Measurements from ENCODE around the gene VAPA. TPM values are rescaled to one million over a fixed set of nuclear protein-coding genes. Genes with fewer than 3 reads are reported as not detected.
"Not testable (repeated sequence)": the region's sequence is repeated elsewhere in the genome, so short reads cannot be mapped to it uniquely, and the experiment has no call there.

Gene VAPA
- total and polyA plus RNA-seq, 3 experiments from 2014 or later = 167 to 228 (median 193) TPM

DNA sequence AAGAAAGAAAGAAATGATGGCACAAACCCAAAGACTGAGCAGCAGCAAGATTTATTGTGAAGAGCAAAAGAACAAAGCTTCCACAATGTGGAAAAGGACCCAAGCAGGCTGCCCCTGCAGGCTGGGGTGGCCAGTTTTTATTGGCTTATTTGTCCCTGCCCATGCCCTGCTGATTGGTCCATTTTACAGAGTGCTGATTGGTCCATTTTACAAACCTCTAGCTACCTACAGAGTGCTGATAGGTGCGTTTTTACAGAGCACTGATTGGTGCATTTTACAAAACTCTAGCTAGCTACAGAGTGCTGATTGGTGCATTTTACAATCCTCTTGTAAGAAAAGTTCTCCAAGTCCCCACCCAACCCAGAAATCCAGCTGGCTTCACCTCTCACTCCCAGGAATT lies 1.5 kb upstream of the VAPA start:
- Mint-ChIP-seq H3K4me1 (peaks cover 26 to 30% (median 30%) of the 10 kb centered on the region in 3 donors), H3K27ac (peak overlapping the region in 1 of 8 donors; percentile 64), H3K27me3 (peaks cover 9 to 15% of the 10 kb centered on the region in 2 donors), H3K4me3 (peak overlapping the region in 4 of 7 donors; percentile 55 to 98 (median 78))
- H3K36me3 ChIP-seq (ENCODE audit: insufficient read depth, low read length); H3K36me3 Mint-ChIP-seq; H3K27me3 ChIP-seq (ENCODE audit: insufficient read depth, low read length, poor library complexity, severe bottlenecking); H3K9me3 Mint-ChIP-seq; POLR2A ChIA-PET; CTCF ChIA-PET; DNase-seq; H3K9me3 ChIP-seq (ENCODE audit: low read length); H3K27ac ChIP-seq (ENCODE audit: low read depth, low read length); H3K4me3 ChIP-seq (ENCODE audit: low read length): not testable (repeated sequence)
- peaks cover 24% of the 10 kb centered on the region for H3K4me1 ChIP-seq (ENCODE audit: insufficient read depth, low read length)

DNA sequence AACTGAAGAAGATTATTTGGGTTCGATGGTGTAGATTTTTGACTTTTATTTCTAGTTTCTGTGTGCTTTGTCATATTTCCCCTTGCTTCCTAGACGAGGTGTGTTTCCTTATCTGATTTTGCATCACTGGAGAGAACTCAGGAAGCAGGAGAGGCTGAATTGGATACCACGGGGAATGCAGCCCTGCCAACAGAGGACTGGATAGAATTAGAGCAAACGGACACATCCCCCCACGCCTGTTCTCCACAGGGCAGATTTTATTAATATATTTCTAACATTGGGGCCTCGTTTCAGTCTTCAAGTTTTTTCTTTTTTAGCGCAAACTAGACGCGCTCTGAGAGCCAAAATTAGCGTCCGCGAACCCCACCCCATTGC lies 678 bp upstream of the VAPA start:
- Mint-ChIP-seq H3K27ac (peak overlapping the region; percentile 93 to 97 (median 96)), H3K4me1 (peaks cover 26 to 30% (median 30%) of the 10 kb centered on the region in 3 donors), H3K27me3 (peaks cover 5 to 8% of the 10 kb centered on the region in 2 donors), H3K9me3 (no peaks in the 10 kb centered on the region), H3K4me3 (peak overlapping the region; percentile 90 to 98 (median 93)), H3K36me3 (peaks cover 0 to 5% (median 0%) of the 10 kb centered on the region in 3 donors)
- no peak for DNase-seq
- no peaks in the 10 kb centered on the region for H3K36me3 ChIP-seq (ENCODE audit: insufficient read depth, low read length)
- H3K27me3 ChIP-seq (ENCODE audit: insufficient read depth, low read length, poor library complexity, severe bottlenecking) = no peaks in the 10 kb centered on the region
- ChIA-PET CTCF (interaction anchor here (1.2 kb wide), 1 partner anchor 9 kb away, joined by 3 read pairs; no protein-coding TSS in a partner anchor), POLR2A (interaction anchor here (0.9 to 1.6 kb wide), 4 partner anchors 49 to 1304 kb away, joined by 3 to 6 read pairs (median 5); partner anchors contain the start of genes NAPG and RAB12)
- no peaks in the 10 kb centered on the region for H3K9me3 ChIP-seq (ENCODE audit: low read length)
- H3K4me1 ChIP-seq (ENCODE audit: insufficient read depth, low read length) = peaks cover 32% of the 10 kb centered on the region
- peak overlapping the region; percentile 91 for H3K27ac ChIP-seq (ENCODE audit: low read depth, low read length)
- H3K4me3 ChIP-seq (ENCODE audit: low read length) = peak overlapping the region; percentile 98

DNA sequence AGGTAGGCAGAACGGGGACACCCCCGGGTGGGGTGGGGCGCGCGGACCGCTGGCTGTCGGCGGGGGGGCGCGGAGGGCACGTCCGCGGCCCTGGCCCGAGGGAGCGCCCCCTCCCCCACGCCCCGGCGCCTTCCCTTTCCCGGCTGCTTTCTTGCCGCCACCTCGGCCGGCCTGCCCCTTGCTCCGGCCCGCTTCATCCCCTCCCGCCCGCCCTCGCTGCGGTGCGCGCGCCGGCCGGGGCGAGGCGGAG lies 443 bp downstream of the VAPA start:
- Mint-ChIP-seq H3K27ac (peak overlapping the region; percentile 52 to 97 (median 90)), H3K4me3 (peak overlapping the region; percentile 90 to 98 (median 93)), H3K9me3 (no peaks in the 10 kb centered on the region), H3K4me1 (peaks cover 26 to 30% (median 30%) of the 10 kb centered on the region in 3 donors), H3K36me3 (peaks cover 0 to 5% (median 0%) of the 10 kb centered on the region in 3 donors), H3K27me3 (peaks cover 1 to 4% of the 10 kb centered on the region in 2 donors)
- no peak for DNase-seq
- POLR2A ChIA-PET = interaction anchor here (1.0 to 1.6 kb wide), 5 partner anchors 9 to 1305 kb away, joined by 3 to 6 read pairs (median 6); partner anchors contain the start of genes NAPG and RAB12
- Histone ChIP-seq H3K4me3 (ENCODE audit: low read length) (peak overlapping the region; percentile 98), H3K27me3 (ENCODE audit: insufficient read depth, low read length, poor library complexity, severe bottlenecking) (no peaks in the 10 kb centered on the region), H3K27ac (ENCODE audit: low read depth, low read length) (peak overlapping the region; percentile 91), H3K4me1 (ENCODE audit: insufficient read depth, low read length) (peaks cover 44% of the 10 kb centered on the region), H3K36me3 (ENCODE audit: insufficient read depth, low read length) (no peaks in the 10 kb centered on the region), H3K9me3 (ENCODE audit: low read length) (no peaks in the 10 kb centered on the region)
- CTCF ChIA-PET = interaction anchor here (0.7 kb wide), 1 partner anchor 10 kb away, joined by 3 read pairs; no protein-coding TSS in a partner anchor

DNA sequence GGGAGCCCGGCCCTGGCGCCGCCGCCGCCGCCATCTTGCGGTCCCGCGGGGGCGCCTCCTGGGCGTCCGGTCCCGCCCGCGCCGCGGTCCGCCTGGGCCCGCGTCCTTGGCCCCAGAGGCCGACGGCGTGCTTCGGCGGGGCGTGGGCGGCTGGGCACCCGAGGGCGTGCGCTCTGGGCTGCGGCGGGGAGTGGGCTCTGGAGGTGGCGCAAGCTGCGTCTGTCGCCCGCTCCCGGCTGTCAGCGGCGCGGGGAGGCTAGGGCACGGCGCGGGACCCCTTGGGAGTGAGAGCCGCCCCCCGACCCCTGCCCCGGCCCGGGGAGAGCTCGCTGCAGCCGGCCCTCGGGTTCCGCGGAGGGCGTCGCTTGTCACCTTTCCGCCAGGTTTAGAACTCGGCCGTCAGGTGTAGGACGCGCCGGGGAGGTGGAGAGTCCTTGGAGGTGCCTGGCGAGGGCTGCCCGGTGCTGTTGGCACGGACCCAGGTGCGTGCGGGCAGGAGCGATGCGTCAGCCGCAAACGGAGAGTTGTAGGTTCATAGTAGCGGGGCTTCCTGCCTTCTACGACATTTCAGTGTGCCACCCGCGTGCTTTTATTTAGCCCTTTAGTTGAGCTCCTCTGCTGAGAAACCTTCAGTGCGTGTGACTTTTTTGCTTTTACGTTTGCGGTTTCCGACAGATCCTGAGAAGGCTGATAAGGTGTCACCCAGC lies 921 bp downstream of the VAPA start:
- no peaks in the 10 kb centered on the region for H3K27me3 ChIP-seq (ENCODE audit: insufficient read depth, low read length, poor library complexity, severe bottlenecking)
- POLR2A ChIA-PET = interaction anchor here (0.7 to 1.6 kb wide), 5 partner anchors 9 to 1306 kb away, joined by 3 to 6 read pairs (median 5); partner anchors contain the start of genes NAPG and RAB12
- CTCF ChIA-PET = no interaction called here
- Mint-ChIP-seq H3K9me3 (no peaks in the 10 kb centered on the region), H3K4me3 (peak overlapping the region; percentile 84 to 95 (median 93)), H3K27ac (peak overlapping the region; percentile 84 to 97 (median 94)), H3K4me1 (peaks cover 26 to 30% (median 30%) of the 10 kb centered on the region in 3 donors), H3K27me3 (peaks cover 0 to 1% of the 10 kb centered on the region in 2 donors), H3K36me3 (peaks cover 0 to 5% (median 0%) of the 10 kb centered on the region in 3 donors)
- H3K9me3 ChIP-seq (ENCODE audit: low read length) = no peaks in the 10 kb centered on the region
- H3K36me3 ChIP-seq (ENCODE audit: insufficient read depth, low read length) = no peaks in the 10 kb centered on the region
- peak overlapping the region; percentile 88 for H3K27ac ChIP-seq (ENCODE audit: low read depth, low read length)
- DNase-seq = peak; percentile 69 to 82 (median 77)
- peak overlapping the region; percentile 65 for H3K4me3 ChIP-seq (ENCODE audit: low read length)
- peaks cover 48% of the 10 kb centered on the region for H3K4me1 ChIP-seq (ENCODE audit: insufficient read depth, low read length)

DNA sequence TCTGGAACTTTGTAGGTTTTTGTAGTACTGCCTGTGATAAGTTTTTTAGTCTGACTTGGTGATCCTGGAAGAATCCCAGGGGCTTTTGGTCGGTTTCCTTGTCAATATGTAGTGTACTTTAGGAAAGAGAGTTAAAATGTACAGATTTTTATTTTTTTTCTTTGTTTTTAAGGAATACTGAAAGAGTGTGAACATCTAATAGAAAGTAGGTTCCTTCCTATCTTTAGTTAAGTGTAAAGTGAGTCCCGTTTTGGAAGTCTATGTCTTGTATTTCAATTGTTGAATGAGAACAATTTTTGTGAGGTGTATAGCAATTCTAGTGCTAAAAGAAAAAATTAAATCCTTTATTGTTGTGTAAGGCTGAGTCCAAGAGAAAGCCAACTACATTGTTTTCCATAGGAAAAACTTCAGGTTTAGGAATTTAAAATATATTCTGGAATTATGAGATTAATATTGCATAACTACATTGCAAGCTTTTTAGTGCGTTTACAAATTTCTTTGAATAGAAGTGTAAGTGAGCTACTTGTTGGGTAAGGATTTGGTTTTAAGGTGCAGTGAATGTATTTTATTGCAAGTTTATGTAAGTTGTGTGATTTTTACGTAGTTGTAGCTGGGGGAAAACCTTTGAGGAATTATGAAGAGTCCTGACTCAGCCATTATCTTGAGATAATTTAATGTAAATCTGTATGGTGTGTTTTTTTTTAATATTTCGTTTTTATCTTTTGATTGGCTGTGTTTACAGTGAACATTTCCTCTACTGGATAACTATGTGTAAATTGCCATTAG lies 1.7 kb downstream of the VAPA start:
- peaks cover 26 to 30% (median 30%) of the 10 kb centered on the region in 3 donors for H3K4me1 Mint-ChIP-seq
- no peaks in the 10 kb centered on the region for H3K27me3 ChIP-seq (ENCODE audit: insufficient read depth, low read length, poor library complexity, severe bottlenecking)
- H3K36me3 ChIP-seq (ENCODE audit: insufficient read depth, low read length) = no peaks in the 10 kb centered on the region
- POLR2A ChIA-PET = interaction anchor here (0.7 to 1.4 kb wide), 4 partner anchors 8 to 610 kb away, joined by 3 to 6 read pairs (median 4); partner anchors contain the start of gene NAPG
- peak overlapping the region; percentile 84 to 97 (median 94) for H3K27ac Mint-ChIP-seq
- H3K27me3 Mint-ChIP-seq = peaks cover 0 to 1% of the 10 kb centered on the region in 2 donors
- H3K4me3 ChIP-seq (ENCODE audit: low read length) = peak overlapping the region; percentile 65
- DNase-seq = no peak
- H3K9me3 ChIP-seq (ENCODE audit: low read length) = no peaks in the 10 kb centered on the region
- H3K36me3 Mint-ChIP-seq = peaks cover 0 to 5% (median 0%) of the 10 kb centered on the region in 3 donors
- peaks cover 56% of the 10 kb centered on the region for H3K4me1 ChIP-seq (ENCODE audit: insufficient read depth, low read length)
- H3K9me3 Mint-ChIP-seq = no peaks in the 10 kb centered on the region
- H3K4me3 Mint-ChIP-seq = peak overlapping the region; percentile 84 to 95 (median 93)
- peak overlapping the region; percentile 88 for H3K27ac ChIP-seq (ENCODE audit: low read depth, low read length)
- CTCF ChIA-PET = no interaction called here

DNA sequence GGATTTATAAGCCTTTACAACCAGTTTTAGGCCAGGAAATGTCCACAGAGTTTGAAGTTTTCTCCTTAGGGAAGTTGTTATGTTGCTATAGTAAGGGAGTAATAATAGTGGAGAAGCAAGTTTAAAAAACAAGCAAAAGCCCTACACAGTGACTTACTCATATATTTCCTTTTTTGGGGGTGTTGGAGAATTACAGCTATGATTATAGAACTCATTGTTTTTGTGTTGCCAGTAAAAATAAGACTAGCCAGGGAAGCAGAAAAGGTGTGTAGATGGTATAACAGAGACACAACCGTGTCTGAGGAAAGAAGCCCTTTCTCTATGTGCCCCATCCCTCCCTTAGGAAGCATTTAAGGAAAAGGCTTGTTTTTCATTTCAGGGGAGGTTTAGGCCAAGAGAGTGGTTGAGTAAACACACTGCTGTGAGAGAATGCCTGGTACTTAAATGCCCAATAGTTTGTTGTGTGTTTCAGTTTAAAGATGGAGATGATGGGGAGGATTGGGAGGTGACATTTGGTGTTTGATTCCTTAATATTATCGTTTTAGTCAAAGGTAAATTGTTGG lies 2.3 kb downstream of the VAPA start:
- peak overlapping the region; percentile 65 for H3K4me3 ChIP-seq (ENCODE audit: low read length)
- ChIA-PET POLR2A (no interaction called here), CTCF (no interaction called here)
- Mint-ChIP-seq H3K9me3 (no peaks in the 10 kb centered on the region), H3K4me1 (peaks cover 26 to 30% (median 30%) of the 10 kb centered on the region in 3 donors), H3K36me3 (peaks cover 0 to 5% (median 0%) of the 10 kb centered on the region in 3 donors), H3K4me3 (peak overlapping the region; percentile 84 to 95 (median 93)), H3K27ac (peak overlapping the region in 7 of 8 donors; percentile 45 to 96 (median 94)), H3K27me3 (peaks cover 0 to 1% of the 10 kb centered on the region in 2 donors)
- H3K4me1 ChIP-seq (ENCODE audit: insufficient read depth, low read length) = peaks cover 63% of the 10 kb centered on the region
- no peaks in the 10 kb centered on the region for H3K36me3 ChIP-seq (ENCODE audit: insufficient read depth, low read length)
- H3K9me3 ChIP-seq (ENCODE audit: low read length) = no peaks in the 10 kb centered on the region
- no peaks in the 10 kb centered on the region for H3K27me3 ChIP-seq (ENCODE audit: insufficient read depth, low read length, poor library complexity, severe bottlenecking)
- no peak for DNase-seq
- peak overlapping the region; percentile 88 for H3K27ac ChIP-seq (ENCODE audit: low read depth, low read length)

DNA sequence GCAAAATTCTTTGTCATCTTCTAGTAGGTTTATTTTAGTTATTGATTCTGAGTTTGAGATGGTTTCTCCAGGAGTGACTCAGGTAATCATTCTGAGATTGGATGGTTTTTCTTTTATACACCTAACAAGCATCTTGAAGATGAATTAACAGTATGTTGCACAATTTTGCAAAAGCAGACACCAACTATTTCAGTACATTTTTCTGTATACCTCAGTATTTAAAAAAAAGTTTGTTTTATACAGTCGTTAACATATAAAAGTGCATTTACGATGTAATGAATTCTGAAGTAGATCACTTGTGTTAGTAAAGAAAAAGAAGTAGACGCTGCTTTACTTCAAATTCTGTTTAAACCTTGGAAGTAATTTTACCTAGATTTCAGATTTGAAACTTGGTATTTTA lies 3.0 kb downstream of the VAPA start:
- no peak for DNase-seq
- H3K27ac ChIP-seq (ENCODE audit: low read depth, low read length) = no peak overlapping the region
- H3K4me3 ChIP-seq (ENCODE audit: low read length) = peak overlapping the region; percentile 65
- peaks cover 67% of the 10 kb centered on the region for H3K4me1 ChIP-seq (ENCODE audit: insufficient read depth, low read length)
- H3K27me3 ChIP-seq (ENCODE audit: insufficient read depth, low read length, poor library complexity, severe bottlenecking) = no peaks in the 10 kb centered on the region
- Mint-ChIP-seq H3K27me3 (peaks cover 0 to 1% of the 10 kb centered on the region in 2 donors), H3K9me3 (no peaks in the 10 kb centered on the region), H3K27ac (peak overlapping the region in 1 of 8 donors; percentile 94), H3K36me3 (peaks cover 0 to 5% (median 0%) of the 10 kb centered on the region in 3 donors), H3K4me3 (peak overlapping the region in 3 of 7 donors; percentile 88 to 95 (median 91)), H3K4me1 (peaks cover 27 to 30% (median 30%) of the 10 kb centered on the region in 3 donors)
- no peaks in the 10 kb centered on the region for H3K9me3 ChIP-seq (ENCODE audit: low read length)
- ChIA-PET POLR2A (no interaction called here), CTCF (no interaction called here)
- H3K36me3 ChIP-seq (ENCODE audit: insufficient read depth, low read length) = no peaks in the 10 kb centered on the region
